HG03097 (cell line): ENCODE results near the gene RPP30.

ENCODE experiments used
- ATAC-seq: cut with Tn5 transposase; IDR thresholded peaks from one replicate; pipeline ENCODE4 v1.9.1; 2021; ENCODE audit not compliant: unreplicated experiment, low FRiP score

Gene RPP30

GRCh38 chr10:90871766-90872647 is at the start of gene RPP30:
RPP30 (plus strand) TSS chr10:90871974; CDS start chr10:90871987, 13 bp downstream.
- ATAC-seq, result peak; percentile 96

GRCh38 chr10:90822508-90822907 is 49.3 kb upstream of the RPP30 start:
- ATAC-seq, result no peak

GRCh38 chr10:90832111-90832510 is 39.7 kb upstream of the RPP30 start:
- ATAC-seq, result no peak

- ATAC-seq, result no peak
Measured at GRCh38 chr10:90834326-90834725, 37.4 kb upstream of the RPP30 start.

- ATAC-seq, result no peak
Measured at GRCh38 chr10:90837486-90837885, 34.3 kb upstream of the RPP30 start.

- ATAC-seq, result no peak
Measured at GRCh38 chr10:90842725-90843124, 29.0 kb upstream of the RPP30 start.

GRCh38 chr10:90845726-90846125 is 26.0 kb upstream of the RPP30 start:
- no peak for ATAC-seq

- ATAC-seq, result no peak
Measured at GRCh38 chr10:90846746-90847145, 25.0 kb upstream of the RPP30 start.

- ATAC-seq, result no peak
Measured at GRCh38 chr10:90847436-90847835, 24.3 kb upstream of the RPP30 start.

GRCh38 chr10:90849956-90850749 is 21.6 kb upstream of the RPP30 start:
- ATAC-seq, result no peak

- no peak for ATAC-seq
Measured at GRCh38 chr10:90855126-90855525, 16.6 kb upstream of the RPP30 start.

- no peak for ATAC-seq
Measured at GRCh38 chr10:90856261-90856660, 15.5 kb upstream of the RPP30 start.

- no peak for ATAC-seq
Measured at GRCh38 chr10:90856964-90857634, 14.7 kb upstream of the RPP30 start.

GRCh38 chr10:90857635-90858460 is 13.9 kb upstream of the RPP30 start, which contains the start of gene HTR7:
HTR7 (minus strand) TSS chr10:90858039; CDS start chr10:90857671, 368 bp downstream.
- peak; percentile 68 for ATAC-seq

- no peak for ATAC-seq
Measured at GRCh38 chr10:90858461-90858968, 13.3 kb upstream of the RPP30 start.

GRCh38 chr10:90859321-90859751 is 12.4 kb upstream of the RPP30 start:
- no peak for ATAC-seq

GRCh38 chr10:90860790-90861189 is 11.0 kb upstream of the RPP30 start:
- ATAC-seq, result no peak

- no peak for ATAC-seq
Measured at GRCh38 chr10:90862908-90863514, 8.8 kb upstream of the RPP30 start.

- no peak for ATAC-seq
Measured at GRCh38 chr10:90865401-90865800, 6.4 kb upstream of the RPP30 start.
